ENCODE measurements around the gene SEC14L2.

Gene SEC14L2

GRCh38 chr22:30474121-30474520 is 77.3 kb downstream of the SEC14L2 start:
- Histone ChIP-seq H4K20me1 (ENCODE audit: insufficient read depth, low read length) (no peaks in the 10 kb centered on the region), H3K9ac (ENCODE audit: low read length) (no peak overlapping the region), H3K4me2 (ENCODE audit: low read length) (no peak overlapping the region), H3K9me3 (ENCODE audit: low read length) (no peaks in the 10 kb centered on the region), H3K27ac (ENCODE audit: low read depth, low read length, poor library complexity, severe bottlenecking) (no peak overlapping the region), H3K9me2 (ENCODE audit: low read depth, low read length) (no peaks in the 10 kb centered on the region), H3K4me1 (ENCODE audit: insufficient read depth, low read length, severe bottlenecking) (no peaks in the 10 kb centered on the region), H3K79me2 (ENCODE audit: insufficient read depth, low read length) (no peaks in the 10 kb centered on the region), H3K4me3 (ENCODE audit: low read depth, low read length, poor library complexity, severe bottlenecking) (no peak overlapping the region), H2AFZ (ENCODE audit: low read length) (no peak overlapping the region), H3K27me3 (ENCODE audit: insufficient read depth, low read length) (no peaks in the 10 kb centered on the region), H3K36me3 (ENCODE audit: insufficient read depth, low read length) (no peaks in the 10 kb centered on the region), H3F3A (ENCODE audit: insufficient read depth, low read length) (no peaks in the 10 kb centered on the region)
- TF ChIP-seq CTCF (IDR thresholded peaks at IDR 0.05; ENCODE audit: low read length) (no peak), EZH2 (IDR thresholded peaks at IDR 0.05; ENCODE audit: borderline replicate concordance, low read length) (no peak)
